Mammary epithelial cell (primary cell): Measurements from ENCODE around the gene ANKFY1.

ENCODE experiments used
- CTCF ChIP-seq, 2 donors: IDR thresholded peaks in 1 of 2; conservative IDR thresholded peaks in 1 of 2; 2 replicates each; pipeline ENCODE4 v1.5.1; 2011 to 2012; ENCODE audit warnings: inconsistent platforms in 2 of 2, low read length in 2 of 2, mild to moderate bottlenecking in 2 of 2, control low read depth in 1 of 2, low read depth in 1 of 2; ENCODE audit not compliant: insufficient read depth in 1 of 2; ENCODE audit errors: extremely low read depth in 1 of 2
- EZH2 ChIP-seq: IDR thresholded peaks from 2 replicates; pipeline ENCODE4 v1.6.1; 2012; ENCODE audit warnings: low read length, inconsistent platforms, borderline replicate concordance

- no peak for TF ChIP-seq CTCF (conservative IDR thresholded peaks at IDR 0.05 in 1 of 2, IDR thresholded peaks at IDR 0.05 in 1 of 2; ENCODE audit: extremely low read depth in 1 of 2, insufficient read depth in 1 of 2, low read depth in 1 of 2, low read length in 2 of 2)
- TF ChIP-seq EZH2: no peak
Observed at GRCh38 chr17:4124999-4125398, 138.8 kb downstream of the ANKFY1 start.
